Lung microvascular endothelial cell (primary cell): ENCODE data around the gene PWWP2B. TPM values are rescaled to one million over a fixed set of nuclear protein-coding genes. Genes with fewer than 3 reads are reported as not detected.

Experiments
- total RNA-seq: library from RNA; depleted of rRNA; stranded (reverse); fragments of >200 nt; gene quantifications from 2 replicates; pipeline ENCODE4 v1.2.1, GENCODE V29; 2014

PWWP2B gene
- total RNA-seq, 1 donor from 2014 or later: 9.1 TPM

Other genes starting within 250 kb of the PWWP2B start
- 0.40 and 11.8 TPM in 2 replicates for gene DPYSL4, start 210.3 kb upstream of the PWWP2B start, total RNA-seq
- 5.0 and 10.9 TPM in 2 replicates for gene STK32C, start 89.2 kb upstream of the PWWP2B start, total RNA-seq
- 5.0 and 6.2 TPM in 2 replicates for gene LRRC27, start 65.0 kb upstream of the PWWP2B start, total RNA-seq
- 18.1 and 24.4 TPM in 2 replicates for gene INPP5A, start 140.6 kb downstream of the PWWP2B start, total RNA-seq